Measurements from ENCODE around the gene FAM25C.
"Not testable (repeated sequence)": the region's sequence is repeated elsewhere in the genome, so short reads cannot be mapped to it uniquely, and the experiment has no call there.

Gene FAM25C

DNA sequence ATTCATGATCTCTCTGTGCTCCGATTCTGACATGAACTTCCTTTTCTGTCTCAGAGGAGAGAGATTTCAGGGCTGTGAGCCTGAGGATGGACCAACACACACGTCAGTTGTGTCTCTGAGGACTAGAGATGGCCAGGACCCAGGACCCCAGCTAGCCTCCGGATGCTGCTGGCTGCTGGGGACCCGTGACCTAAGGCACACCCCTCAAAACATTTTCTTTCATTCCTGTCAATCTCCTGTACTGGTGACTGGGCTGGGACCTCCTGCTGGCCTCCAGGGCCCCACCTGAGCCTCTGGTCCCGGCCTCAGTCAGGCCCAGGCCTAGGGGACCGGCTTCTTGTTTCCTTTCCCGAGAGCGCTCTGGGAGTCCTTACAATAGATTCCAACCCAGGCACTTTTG, 42.4 kb downstream of the FAM25C start:
- not testable (repeated sequence) for DNase-seq (ENCODE audit: low read depth)

DNA sequence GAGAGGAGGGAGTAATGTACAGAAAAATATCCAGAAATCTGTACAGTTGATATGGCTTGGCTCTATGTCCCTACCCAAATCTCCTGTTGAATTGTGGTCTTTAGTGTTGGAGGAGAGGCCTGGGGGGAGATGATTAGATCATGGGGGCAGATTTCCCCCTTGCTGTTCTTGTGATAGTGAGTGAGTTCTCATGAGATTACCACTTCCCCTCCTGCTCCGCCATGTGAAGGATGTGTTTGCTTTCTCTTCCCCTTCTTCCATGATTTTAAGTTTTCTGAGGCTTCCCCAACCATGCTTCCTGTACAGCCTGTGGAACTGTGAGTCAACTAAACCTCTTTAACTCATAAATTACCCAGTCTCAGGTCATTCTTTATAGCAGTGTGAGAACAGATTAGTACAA, 52.2 kb downstream of the FAM25C start:
- not testable (repeated sequence) for DNase-seq (ENCODE audit: low read depth)

Data from iris pigment epithelial cell (primary cell).